MCF 10A (cell line): ENCODE data around the gene PSAP. TPM values are rescaled to one million over a fixed set of nuclear protein-coding genes. Genes with fewer than 3 reads are reported as not detected.

Experiments used
- BruUV-seq: library from RNA; stranded (reverse); fragments of 400-500 nt; replicated peaks from 2 replicates; lab custom pipeline; 2021; lab: Mats Ljungman, UMichigan
- CTCF ChIA-PET: fragments of 300-600 bp; sonication (Branson Sonifier 250); formaldehyde crosslinking; extraction: SDS; loops from one replicate; lab custom pipeline; 2021; ENCODE audit warnings: antibody characterized with exemption, inconsistent platforms; lab: Yijun Ruan, JAX
- POLR2A ChIA-PET: fragments of 300-600, 350-650 bp; sonication (Branson Sonifier 250); formaldehyde crosslinking; extraction: SDS; loops from one replicate; lab custom pipeline; 2020; ENCODE audit warnings: antibody characterized with exemption, inconsistent platforms; lab: Yijun Ruan, JAX
- DNase-seq: peaks from one replicate; pipeline ENCODE4 v3.0.0-alpha.2; 2018; ENCODE audit not compliant: unreplicated experiment
- H3K27ac Mint-ChIP-seq: one replicate; pipeline ENCODE4 v1.8.0; 2022; ENCODE audit warnings: mild to moderate bottlenecking, low read depth, mixed read lengths; ENCODE audit not compliant: unreplicated experiment
- H3K27me3 Mint-ChIP-seq: one replicate; pipeline ENCODE4 v1.8.0; 2022; ENCODE audit warnings: mixed read lengths; ENCODE audit not compliant: insufficient read depth, unreplicated experiment
- H3K36me3 Mint-ChIP-seq: one replicate; pipeline ENCODE4 v1.8.0; 2022; ENCODE audit warnings: mild to moderate bottlenecking, moderate library complexity, mixed read lengths; ENCODE audit not compliant: insufficient read depth, unreplicated experiment
- H3K4me1 Mint-ChIP-seq: one replicate; pipeline ENCODE4 v1.8.0; 2022; ENCODE audit warnings: mixed read lengths; ENCODE audit not compliant: insufficient read depth, unreplicated experiment
- H3K4me3 Mint-ChIP-seq: one replicate; pipeline ENCODE4 v1.8.0; 2022; ENCODE audit warnings: mild to moderate bottlenecking, moderate library complexity, mixed read lengths; ENCODE audit not compliant: unreplicated experiment
- H3K9me3 Mint-ChIP-seq: one replicate; pipeline ENCODE4 v1.8.0; 2022; ENCODE audit warnings: mixed read lengths; ENCODE audit not compliant: unreplicated experiment
- intact Hi-C: fragments of 100-400 bp; cut with micrococcal nuclease; formaldehyde crosslinking; loops from 2 replicates; pipeline ENCODE4 v1.14.1; 2022
- total RNA-seq: library from RNA; stranded (reverse); gene quantifications from 2 replicates; pipeline ENCODE4 v1.2.3, GENCODE V29; 2022
- TF ChIP-seq, protein P1 (sequence below): fragments of 200-600 bp; IDR thresholded peaks from one replicate; pipeline ENCODE4 v1.8.0; 2022; ENCODE audit warnings: antibody characterized with exemption, mild to moderate bottlenecking; ENCODE audit not compliant: unreplicated experiment

The PSAP gene
- total RNA-seq, 1 experiment from 2014 or later = 506 TPM

GRCh38 chr10:71821909-71822763 is 28.9 kb downstream of the PSAP start:
- TF ChIP-seq, protein P1, sequence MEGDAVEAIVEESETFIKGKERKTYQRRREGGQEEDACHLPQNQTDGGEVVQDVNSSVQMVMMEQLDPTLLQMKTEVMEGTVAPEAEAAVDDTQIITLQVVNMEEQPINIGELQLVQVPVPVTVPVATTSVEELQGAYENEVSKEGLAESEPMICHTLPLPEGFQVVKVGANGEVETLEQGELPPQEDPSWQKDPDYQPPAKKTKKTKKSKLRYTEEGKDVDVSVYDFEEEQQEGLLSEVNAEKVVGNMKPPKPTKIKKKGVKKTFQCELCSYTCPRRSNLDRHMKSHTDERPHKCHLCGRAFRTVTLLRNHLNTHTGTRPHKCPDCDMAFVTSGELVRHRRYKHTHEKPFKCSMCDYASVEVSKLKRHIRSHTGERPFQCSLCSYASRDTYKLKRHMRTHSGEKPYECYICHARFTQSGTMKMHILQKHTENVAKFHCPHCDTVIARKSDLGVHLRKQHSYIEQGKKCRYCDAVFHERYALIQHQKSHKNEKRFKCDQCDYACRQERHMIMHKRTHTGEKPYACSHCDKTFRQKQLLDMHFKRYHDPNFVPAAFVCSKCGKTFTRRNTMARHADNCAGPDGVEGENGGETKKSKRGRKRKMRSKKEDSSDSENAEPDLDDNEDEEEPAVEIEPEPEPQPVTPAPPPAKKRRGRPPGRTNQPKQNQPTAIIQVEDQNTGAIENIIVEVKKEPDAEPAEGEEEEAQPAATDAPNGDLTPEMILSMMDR = no peak
- intact Hi-C loops = no loop called here
- Mint-ChIP-seq H3K36me3 (peaks cover 91% of the 10 kb centered on the region), H3K27ac (peak overlapping the region; percentile 12), H3K27me3 (no peaks in the 10 kb centered on the region), H3K4me1 (no peaks in the 10 kb centered on the region), H3K9me3 (no peaks in the 10 kb centered on the region), H3K4me3 (no peak overlapping the region)
- no TSS peak for BruUV-seq
- ChIA-PET POLR2A (interaction anchor here (0.6 kb wide), 1 partner anchor 27 kb away, joined by 3 read pairs; no protein-coding TSS in a partner anchor), CTCF (interaction anchor here (0.8 kb wide), 1 partner anchor 9 kb away, joined by 4 read pairs; no protein-coding TSS in a partner anchor)
- no peak for DNase-seq

DNA sequence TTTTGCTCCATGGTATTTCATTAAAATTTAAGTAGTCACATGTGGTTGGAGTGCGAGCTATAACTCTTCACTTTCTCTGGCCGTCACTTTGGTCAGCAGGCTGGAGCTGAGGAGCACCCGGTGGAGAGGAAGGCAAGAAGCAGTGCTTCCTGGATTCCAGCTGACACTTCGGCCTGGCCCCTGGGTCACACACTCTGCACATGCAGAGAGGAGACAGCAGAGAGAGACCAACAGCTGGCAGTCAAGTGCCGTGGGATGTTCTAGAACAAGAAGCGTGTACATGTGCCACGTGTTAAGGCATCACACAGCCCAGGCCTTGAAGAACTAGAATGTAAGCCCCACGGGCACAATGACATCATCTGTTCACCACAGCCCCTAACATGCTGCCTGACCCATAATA is 30.1 kb downstream of the PSAP start:
- ChIA-PET POLR2A (no interaction called here), CTCF (no interaction called here)
- TF ChIP-seq, protein P1 = no peak
- intact Hi-C loops = no loop called here
- Mint-ChIP-seq H3K27ac (no peak overlapping the region), H3K36me3 (peaks cover 90% of the 10 kb centered on the region), H3K9me3 (no peaks in the 10 kb centered on the region), H3K4me3 (no peak overlapping the region), H3K27me3 (no peaks in the 10 kb centered on the region), H3K4me1 (no peaks in the 10 kb centered on the region)
- BruUV-seq = no TSS peak
- DNase-seq = no peak

DNA sequence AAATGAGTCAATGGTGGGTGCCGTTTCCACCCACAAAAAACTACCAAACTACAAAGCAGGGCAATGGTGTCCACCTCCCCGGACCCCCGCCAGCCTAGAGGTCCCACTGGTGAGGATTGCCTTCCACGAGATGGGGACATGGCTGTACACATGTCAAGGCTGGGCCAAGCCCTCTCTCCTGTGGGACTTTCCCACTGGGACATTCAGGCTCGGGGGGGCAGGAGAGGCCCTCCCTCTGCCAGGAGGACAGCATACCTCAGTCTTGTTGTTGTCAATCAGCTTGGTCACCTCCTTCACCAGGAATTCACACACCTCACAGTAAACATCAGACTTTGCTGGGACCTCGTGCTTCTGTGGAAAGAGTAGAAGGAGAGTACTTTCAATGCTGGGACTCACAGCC is 31.1 kb downstream of the PSAP start:
- ChIA-PET CTCF (no interaction called here), POLR2A (no interaction called here)
- no peak overlapping the region for H3K27ac Mint-ChIP-seq
- intact Hi-C loops = no loop called here
- no peaks in the 10 kb centered on the region for H3K9me3 Mint-ChIP-seq
- H3K4me1 Mint-ChIP-seq = no peaks in the 10 kb centered on the region
- no peaks in the 10 kb centered on the region for H3K27me3 Mint-ChIP-seq
- TF ChIP-seq, protein P1 = no peak
- no peak for DNase-seq
- no peak overlapping the region for H3K4me3 Mint-ChIP-seq
- BruUV-seq = no TSS peak
- peaks cover 85% of the 10 kb centered on the region for H3K36me3 Mint-ChIP-seq

DNA sequence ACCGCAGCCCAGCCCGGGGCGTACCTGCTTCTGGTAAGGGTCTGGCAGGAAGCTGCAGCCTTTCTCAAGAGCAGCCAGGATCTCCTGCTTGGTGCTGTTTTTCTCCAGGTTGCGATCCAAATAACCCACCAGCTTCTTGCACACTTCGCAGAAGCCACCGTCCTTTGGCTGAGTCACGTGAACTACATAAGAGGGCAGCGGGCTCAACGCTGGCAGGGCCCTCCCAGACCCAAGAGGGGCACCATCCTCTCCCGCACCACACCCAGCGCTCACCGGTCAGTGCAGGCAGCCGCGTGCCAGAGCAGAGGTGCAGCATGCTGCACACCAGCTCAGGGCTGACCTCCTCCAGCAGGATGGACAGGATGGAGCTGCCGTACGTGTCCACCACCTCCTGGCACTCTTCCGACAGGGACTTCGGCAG is 31.6 kb downstream of the PSAP start:
- TF ChIP-seq, protein P1 = no peak
- H3K9me3 Mint-ChIP-seq = no peaks in the 10 kb centered on the region
- no peaks in the 10 kb centered on the region for H3K4me1 Mint-ChIP-seq
- H3K27me3 Mint-ChIP-seq = no peaks in the 10 kb centered on the region
- DNase-seq = no peak
- H3K4me3 Mint-ChIP-seq = no peak overlapping the region
- no peak overlapping the region for H3K27ac Mint-ChIP-seq
- intact Hi-C loops = no loop called here
- CTCF ChIA-PET = interaction anchor here (1.2 kb wide), 1 partner anchor 77 kb away, joined by 6 read pairs; no protein-coding TSS in a partner anchor
- H3K36me3 Mint-ChIP-seq = peaks cover 85% of the 10 kb centered on the region
- POLR2A ChIA-PET = no interaction called here
- no TSS peak for BruUV-seq
